ENCODE data around the gene TEX264.

- no peak for TF ChIP-seq CEBPB (IDR thresholded peaks at IDR 0.05)
- no peak for TF ChIP-seq TAF1 (IDR thresholded peaks at IDR 0.05; ENCODE audit: low read depth)
- TF ChIP-seq REST (IDR thresholded peaks at IDR 0.05; ENCODE audit: low read depth): no peak
- peak; percentile 23; the same call in 1 of the 2 replicates for TF ChIP-seq RAD21 (IDR thresholded peaks at IDR 0.05; ENCODE audit: low read depth)
- TF ChIP-seq TEAD4 (IDR thresholded peaks at IDR 0.05): no peak
- no peak for TF ChIP-seq NFIC (IDR thresholded peaks at IDR 0.05)
Measured at GRCh38 chr3:51722362-51722761, 51.3 kb downstream of the TEX264 start.

All from Ishikawa (cell line).